Skeletal muscle tissue (tissue), 4 donors: Measurements from ENCODE around the gene CES4A. TPM values are rescaled to one million over a fixed set of nuclear protein-coding genes. Genes with fewer than 3 reads are reported as not detected.
A peak's percentile ranks its signal among the peaks of the same experiment; 100 is the strongest.

Source experiments
- H3K27ac ChIP-seq: one replicate; pipeline ENCODE4 v1.7.0; 2013; ENCODE audit warnings: mild to moderate bottlenecking, low read depth, low read length, inconsistent platforms
- H3K27me3 ChIP-seq, 3 donors: one replicate each; pipeline ENCODE4 v1.7.0; 2013; ENCODE audit warnings: low read length in 3 of 3; ENCODE audit not compliant: control insufficient read depth in 3 of 3, insufficient read depth in 3 of 3
- H3K36me3 ChIP-seq, 3 donors: one replicate each; pipeline ENCODE4 v1.7.0; 2013; ENCODE audit warnings: low read length in 3 of 3; ENCODE audit not compliant: control insufficient read depth in 3 of 3, insufficient read depth in 3 of 3
- H3K4me1 ChIP-seq, 3 donors: one replicate each; pipeline ENCODE4 v1.7.0; 2013; ENCODE audit warnings: low read length in 3 of 3, mild to moderate bottlenecking in 3 of 3; ENCODE audit not compliant: control insufficient read depth in 3 of 3, insufficient read depth in 3 of 3
- H3K4me3 ChIP-seq, 3 donors: one replicate each; pipeline ENCODE4 v1.7.0; 2013; ENCODE audit warnings: low read length in 3 of 3
- H3K9ac ChIP-seq, 3 donors: one replicate each; pipeline ENCODE4 v1.7.0; 2013; ENCODE audit warnings: low read length in 3 of 3, mild to moderate bottlenecking in 3 of 3, moderate library complexity in 2 of 3, low read depth in 1 of 3
- H3K9me3 ChIP-seq, 3 donors: one replicate each; pipeline ENCODE4 v1.7.0; 2013; ENCODE audit warnings: low read length in 3 of 3; ENCODE audit not compliant: control insufficient read depth in 3 of 3
- total RNA-seq: library from RNA; depleted of rRNA; stranded (reverse); fragments of >200 nt; gene quantifications from one replicate; pipeline ENCODE4 v1.2.3, GENCODE V29; 2014
- donor health status: Osteomylitis.

The CES4A gene
- total RNA-seq, 1 donor from 2014 or later = 1.0 TPM

- H3K9ac ChIP-seq = peak overlapping the region in 2 of 3 donors; percentile 33 to 40
- no peak overlapping the region for H3K27ac ChIP-seq
- H3K4me1 ChIP-seq = peaks cover 8 to 24% (median 21%) of the 10 kb centered on the region in 3 donors
- H3K4me3 ChIP-seq = no peak overlapping the region
- peaks cover 0 to 5% (median 3%) of the 10 kb centered on the region in 3 donors for H3K36me3 ChIP-seq
- peaks cover 7 to 17% (median 16%) of the 10 kb centered on the region in 3 donors for H3K27me3 ChIP-seq
- no peaks in the 10 kb centered on the region for H3K9me3 ChIP-seq
These were observed 13.3 kb downstream of the CES4A start for GRCh38 chr16:67001726-67002125.

- peaks cover 0 to 5% (median 3%) of the 10 kb centered on the region in 3 donors for H3K36me3 ChIP-seq
- H3K4me3 ChIP-seq = no peak overlapping the region
- H3K27me3 ChIP-seq = peaks cover 4 to 10% (median 10%) of the 10 kb centered on the region in 3 donors
- no peak overlapping the region for H3K9ac ChIP-seq
- no peaks in the 10 kb centered on the region for H3K4me1 ChIP-seq
- H3K27ac ChIP-seq = no peak overlapping the region
- H3K9me3 ChIP-seq = no peaks in the 10 kb centered on the region
These were observed 18.7 kb downstream of the CES4A start for GRCh38 chr16:67006930-67007658.

GRCh38 chr16:67009158-67009557 is 20.8 kb downstream of the CES4A start:
- no peak overlapping the region for H3K27ac ChIP-seq
- no peak overlapping the region for H3K4me3 ChIP-seq
- no peak overlapping the region for H3K9ac ChIP-seq
- H3K4me1 ChIP-seq = peaks cover 8 to 11% (median 9%) of the 10 kb centered on the region in 3 donors
- H3K9me3 ChIP-seq = no peaks in the 10 kb centered on the region
- peaks cover 0 to 5% (median 0%) of the 10 kb centered on the region in 3 donors for H3K27me3 ChIP-seq
- H3K36me3 ChIP-seq = peaks cover 0 to 3% (median 0%) of the 10 kb centered on the region in 3 donors

- Histone ChIP-seq H3K27me3 (peaks cover 0 to 5% (median 2%) of the 10 kb centered on the region in 3 donors), H3K27ac (no peak overlapping the region), H3K9ac (no peak overlapping the region), H3K4me3 (no peak overlapping the region), H3K36me3 (no peaks in the 10 kb centered on the region), H3K9me3 (no peaks in the 10 kb centered on the region), H3K4me1 (peaks cover 12 to 17% (median 15%) of the 10 kb centered on the region in 3 donors)
These were observed 22.9 kb downstream of the CES4A start for GRCh38 chr16:67011274-67011673.

- peak overlapping the region in 2 of 3 donors; percentile 27 to 76 for H3K9ac ChIP-seq
- no peak overlapping the region for H3K27ac ChIP-seq
- no peaks in the 10 kb centered on the region for H3K36me3 ChIP-seq
- peak overlapping the region; percentile 49 to 65 (median 51) for H3K4me3 ChIP-seq
- peaks cover 0 to 5% (median 2%) of the 10 kb centered on the region in 3 donors for H3K27me3 ChIP-seq
- no peaks in the 10 kb centered on the region for H3K9me3 ChIP-seq
- H3K4me1 ChIP-seq = peaks cover 12 to 17% (median 15%) of the 10 kb centered on the region in 3 donors
These were observed 24.9 kb downstream of the CES4A start for GRCh38 chr16:67013233-67013822.

- H3K36me3 ChIP-seq = no peaks in the 10 kb centered on the region
- peaks cover 0 to 5% (median 2%) of the 10 kb centered on the region in 3 donors for H3K27me3 ChIP-seq
- peak overlapping the region; percentile 49 to 65 (median 51) for H3K4me3 ChIP-seq
- H3K4me1 ChIP-seq = peaks cover 12 to 17% (median 15%) of the 10 kb centered on the region in 3 donors
- no peaks in the 10 kb centered on the region for H3K9me3 ChIP-seq
- H3K27ac ChIP-seq = no peak overlapping the region
- peak overlapping the region; percentile 46 to 76 (median 57) for H3K9ac ChIP-seq
These were observed 25.6 kb downstream of the CES4A start for GRCh38 chr16:67013823-67014633.

GRCh38 chr16:67014634-67015312 is 26.4 kb downstream of the CES4A start:
- no peak overlapping the region for H3K27ac ChIP-seq
- peak overlapping the region in 2 of 3 donors; percentile 38 to 65 for H3K4me3 ChIP-seq
- H3K9me3 ChIP-seq = no peaks in the 10 kb centered on the region
- peaks cover 12 to 17% (median 15%) of the 10 kb centered on the region in 3 donors for H3K4me1 ChIP-seq
- H3K36me3 ChIP-seq = no peaks in the 10 kb centered on the region
- peaks cover 0 to 5% (median 2%) of the 10 kb centered on the region in 3 donors for H3K27me3 ChIP-seq
- H3K9ac ChIP-seq = peak overlapping the region in 2 of 3 donors; percentile 57 to 76

- H3K27ac ChIP-seq = no peak overlapping the region
- H3K36me3 ChIP-seq = no peaks in the 10 kb centered on the region
- no peaks in the 10 kb centered on the region for H3K9me3 ChIP-seq
- H3K27me3 ChIP-seq = peaks cover 0 to 5% (median 2%) of the 10 kb centered on the region in 3 donors
- no peak overlapping the region for H3K9ac ChIP-seq
- no peak overlapping the region for H3K4me3 ChIP-seq
- H3K4me1 ChIP-seq = peaks cover 12 to 17% (median 15%) of the 10 kb centered on the region in 3 donors
These were observed 26.9 kb downstream of the CES4A start for GRCh38 chr16:67015313-67015731.

GRCh38 chr16:67016143-67016542 is 27.8 kb downstream of the CES4A start:
- no peaks in the 10 kb centered on the region for H3K9me3 ChIP-seq
- H3K9ac ChIP-seq = no peak overlapping the region
- no peak overlapping the region for H3K27ac ChIP-seq
- no peak overlapping the region for H3K4me3 ChIP-seq
- H3K27me3 ChIP-seq = peaks cover 0 to 5% (median 2%) of the 10 kb centered on the region in 3 donors
- peaks cover 12 to 17% (median 15%) of the 10 kb centered on the region in 3 donors for H3K4me1 ChIP-seq
- no peaks in the 10 kb centered on the region for H3K36me3 ChIP-seq
